LoVo (cell line): ENCODE results near the gene FBXO3.
"Not testable (repeated sequence)": the region's sequence is repeated elsewhere in the genome, so short reads cannot be mapped to it uniquely, and the experiment has no call there.

Experiments used
- DNase-seq: peaks from one replicate; pipeline ENCODE4 v3.0.0-alpha.2; 2016; ENCODE audit warnings: low spot score

The FBXO3 gene

DNA sequence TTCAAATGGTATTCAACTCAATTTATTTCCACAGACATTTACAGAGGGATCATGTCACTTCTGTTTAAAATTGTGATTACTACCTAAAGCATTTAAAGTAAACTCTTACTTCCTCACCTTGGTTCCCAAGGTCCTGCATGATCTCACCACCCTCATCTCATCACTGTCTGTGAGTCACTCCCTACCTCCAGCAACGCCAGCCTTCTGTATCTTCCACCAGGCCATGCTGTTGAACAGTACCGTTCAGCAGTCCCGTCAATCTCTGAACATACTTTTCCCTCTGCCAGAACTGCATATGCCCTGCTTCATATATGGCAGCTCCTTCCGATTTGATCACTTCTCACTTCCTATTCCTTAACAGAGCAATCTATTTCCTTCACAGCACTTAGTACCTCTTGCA, 2.0 kb downstream of the FBXO3 start:
- DNase-seq = no peak

DNA sequence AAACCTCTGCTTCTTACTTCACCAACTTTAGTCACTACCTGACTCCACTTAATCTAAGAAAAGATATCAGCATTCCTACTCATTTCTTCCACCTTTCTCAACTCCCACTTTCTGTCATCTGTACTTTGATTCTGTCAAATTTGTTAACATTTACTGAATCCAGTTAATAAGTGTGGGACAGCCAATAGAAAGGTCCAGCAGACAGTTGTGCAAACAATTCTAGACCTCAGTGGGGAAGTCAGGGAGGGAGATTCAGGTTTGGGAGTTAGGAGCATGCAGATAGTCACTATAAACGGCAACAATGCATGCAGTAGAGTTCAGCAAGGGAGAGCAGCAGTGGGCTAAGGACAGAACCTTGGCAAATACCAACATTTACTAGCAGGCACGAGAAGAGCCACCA, 4.1 kb downstream of the FBXO3 start:
- no peak for DNase-seq

DNA sequence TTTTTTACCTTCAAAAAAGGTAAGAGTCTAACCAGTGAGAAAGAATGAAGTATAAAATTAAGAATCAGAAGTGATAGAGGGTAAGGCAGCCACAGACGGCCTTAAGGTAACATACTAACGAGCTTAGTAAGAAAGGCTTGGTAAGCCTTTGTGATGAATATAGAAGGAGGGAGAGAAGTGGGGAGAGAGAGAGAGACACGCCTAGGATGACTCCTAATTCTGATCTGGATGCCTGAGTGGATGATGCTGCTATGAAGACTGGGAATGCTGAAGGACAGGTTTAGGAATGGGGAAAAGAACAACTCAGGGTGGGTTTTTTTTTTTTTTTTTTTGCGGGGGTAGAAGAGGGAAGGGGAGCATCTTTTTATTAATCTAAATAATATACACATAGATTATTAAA, 4.8 kb downstream of the FBXO3 start:
- no peak for DNase-seq

DNA sequence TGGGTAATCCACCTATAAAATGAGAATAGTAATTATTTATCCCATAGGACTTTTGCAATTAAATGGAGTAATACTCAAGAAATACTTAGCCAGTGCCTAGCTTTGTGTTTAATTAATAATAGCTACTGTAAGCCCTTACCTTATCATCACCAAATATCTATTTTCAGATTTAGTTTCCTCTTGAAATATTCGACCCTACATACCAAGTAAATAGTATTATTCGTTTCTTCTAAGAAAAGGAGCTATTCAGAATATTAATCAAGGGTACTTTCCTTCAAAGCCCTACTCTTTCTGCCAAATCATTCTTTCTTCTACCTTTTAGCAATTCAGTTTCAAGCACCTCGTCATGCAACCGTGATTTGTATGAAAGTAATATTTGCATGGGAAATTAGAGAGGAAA, 6.7 kb downstream of the FBXO3 start:
- DNase-seq = no peak

GRCh38 chr11:33766085-33766484, 8.2 kb downstream of the FBXO3 start:
- no peak for DNase-seq

- no peak for DNase-seq
Measured at GRCh38 chr11:33761471-33761870, 12.8 kb downstream of the FBXO3 start.

DNA sequence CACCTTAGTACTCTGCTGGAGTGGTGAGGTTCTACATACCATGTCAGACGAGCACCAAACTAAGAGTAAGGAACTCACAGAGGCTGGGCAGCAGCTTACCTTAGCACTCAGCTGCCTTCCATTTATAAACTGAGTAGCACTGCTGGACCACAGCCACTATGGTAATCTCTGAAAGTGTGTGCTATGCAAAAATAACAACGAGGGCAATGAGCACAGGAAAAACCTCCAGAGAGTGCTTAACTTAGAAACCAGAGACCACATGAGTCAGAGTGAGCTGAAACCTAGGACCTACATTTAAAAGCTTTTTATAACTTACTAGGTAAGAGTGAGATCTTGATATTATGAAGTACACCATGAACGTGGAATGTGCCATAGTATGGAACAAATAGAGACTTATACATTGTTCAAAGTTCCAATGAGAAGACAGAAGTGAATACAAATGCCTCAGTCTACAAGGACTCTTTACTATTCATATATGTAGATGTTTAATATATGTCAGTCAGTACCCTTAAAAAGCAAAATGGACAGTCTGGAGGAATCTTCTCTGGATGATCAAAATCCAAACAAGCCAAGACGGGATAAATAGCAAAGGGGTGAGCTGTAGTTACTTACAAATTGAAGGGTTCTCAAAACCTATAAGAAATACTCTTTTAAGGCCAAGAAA, 20.9 kb downstream of the FBXO3 start:
- DNase-seq = no peak

DNA sequence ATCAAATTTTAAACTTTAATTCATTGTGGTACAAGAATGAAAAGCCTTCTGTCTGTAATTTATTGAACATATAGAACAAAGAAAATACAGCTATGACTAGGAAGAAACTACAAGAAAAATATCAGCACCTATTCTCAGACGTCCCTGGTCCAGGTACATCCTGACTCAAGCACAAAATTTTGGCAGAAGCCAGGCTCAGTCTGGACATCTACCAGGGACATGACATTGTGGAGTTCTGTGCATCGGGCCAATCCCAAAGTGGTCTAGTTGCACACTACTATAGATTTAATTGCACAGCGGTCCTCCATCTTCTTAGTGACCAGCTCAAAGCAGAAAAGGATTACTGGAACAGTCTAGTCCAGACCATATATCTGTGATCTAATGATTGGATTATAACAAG, 22.4 kb downstream of the FBXO3 start:
- no peak for DNase-seq

- DNase-seq = no peak
Measured at GRCh38 chr11:33747979-33748378, 26.3 kb downstream of the FBXO3 start.

DNA sequence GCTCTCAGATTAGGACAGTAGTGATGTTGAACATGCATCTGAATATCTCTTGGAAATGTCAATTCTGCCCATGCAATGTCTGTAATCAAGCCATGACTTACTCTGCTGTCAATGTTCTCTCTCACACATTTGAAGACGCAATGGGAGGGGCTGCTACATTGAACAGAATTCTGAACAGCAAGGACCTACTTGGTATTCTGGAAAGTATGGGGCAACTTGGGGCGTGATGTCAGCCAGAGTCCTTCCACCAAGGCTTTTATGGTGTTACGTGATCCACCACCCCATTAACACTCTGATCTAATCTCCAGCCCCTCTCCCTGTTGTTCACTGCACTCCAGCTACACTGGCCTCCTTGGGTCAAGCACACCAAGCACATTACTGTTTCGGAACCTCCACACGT, 31.0 kb downstream of the FBXO3 start:
- no peak for DNase-seq

DNA sequence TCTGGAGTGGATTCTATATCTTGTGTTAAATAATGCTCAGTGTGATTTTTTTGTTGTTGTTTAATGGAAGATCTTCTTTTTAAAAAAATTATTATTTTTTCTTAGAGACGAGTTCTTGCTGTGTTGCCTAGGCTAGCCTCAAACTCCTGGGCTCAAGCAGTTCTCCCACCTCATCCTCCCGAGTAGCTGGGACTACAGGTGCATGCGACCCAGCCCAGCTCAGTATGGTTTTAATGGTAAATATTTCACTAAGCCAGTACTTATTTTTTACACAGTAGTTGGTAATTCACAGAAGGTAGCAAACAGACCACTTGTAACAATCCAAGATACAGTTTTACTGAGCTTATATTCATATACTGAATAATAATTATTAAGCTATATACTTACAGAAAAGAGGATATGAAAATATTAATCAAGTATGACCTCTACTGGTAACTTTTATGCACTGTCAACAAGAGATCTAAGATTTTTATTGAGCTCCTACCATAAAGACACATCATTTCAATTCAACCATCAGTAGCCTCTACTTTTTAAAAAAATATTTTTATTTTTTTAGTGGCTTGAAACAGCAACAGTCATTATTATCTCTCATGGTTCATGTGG, 32.0 kb downstream of the FBXO3 start:
- DNase-seq = peak; percentile 36

- no peak for DNase-seq
Measured at GRCh38 chr11:33741806-33742205, 32.5 kb downstream of the FBXO3 start.

DNA sequence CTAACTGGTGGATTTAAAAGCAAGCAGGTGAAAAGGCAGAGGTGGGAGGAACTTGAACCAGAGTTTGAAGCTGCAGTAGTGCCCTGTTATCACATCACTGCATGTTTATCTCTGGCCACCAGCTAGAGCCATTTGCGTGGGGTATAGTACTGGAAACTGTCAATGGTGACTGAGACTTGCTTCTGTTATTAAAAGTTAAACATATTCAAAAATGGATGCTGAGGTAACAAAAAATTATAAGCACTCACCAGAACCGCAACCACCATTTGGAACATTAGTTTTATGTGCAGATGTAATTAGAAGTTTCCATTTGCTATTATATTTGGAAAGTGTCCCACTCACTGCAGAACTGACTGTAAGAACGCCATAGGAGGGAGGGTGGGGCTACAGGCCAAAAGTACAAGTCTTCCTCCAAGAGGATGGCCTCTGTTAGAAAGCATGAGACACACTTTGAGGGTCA, 36.9 kb downstream of the FBXO3 start:
- DNase-seq = no peak

DNA sequence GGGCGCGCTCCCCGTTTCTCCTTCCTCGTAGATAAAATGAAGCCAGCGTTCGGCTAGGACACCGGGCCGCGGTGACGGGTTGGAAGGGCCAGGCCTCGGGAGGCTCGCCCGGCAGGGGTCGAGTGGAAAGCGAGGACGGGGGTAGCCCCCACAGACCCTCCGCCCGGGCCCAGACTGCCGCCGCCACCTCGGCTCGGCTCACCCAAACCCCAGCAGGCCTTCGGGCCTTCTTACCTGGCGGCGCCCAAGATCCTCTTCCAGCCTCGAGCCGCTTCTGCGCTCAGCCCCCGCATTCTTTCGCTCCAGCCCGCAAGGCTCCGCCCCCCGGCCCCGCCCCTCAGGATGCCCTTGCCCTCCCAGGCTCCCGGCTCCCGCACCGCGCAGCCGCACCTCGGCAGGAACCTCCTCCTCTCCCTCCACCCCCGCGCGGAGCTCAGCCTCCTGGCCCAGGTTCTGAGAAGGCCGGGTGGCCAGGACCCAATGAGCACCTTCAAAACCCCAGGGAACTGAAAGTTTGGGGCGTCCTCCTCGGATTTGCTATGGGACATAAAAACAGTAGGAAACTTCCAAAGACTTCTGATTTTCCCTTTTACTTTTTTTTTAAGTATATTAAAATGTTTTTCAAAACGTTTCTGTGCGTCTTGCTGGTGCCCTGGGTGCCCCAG, 38.0 kb downstream of the FBXO3 start, which contains the start of gene CD59:
Gene CD59 (minus strand): TSS at position 276 of the 665 bp plus-strand sequence. CDS start 13,978 bp downstream, outside the sequence.
- peak; percentile 92 for DNase-seq

GRCh38 chr11:33735271-33736147, 38.8 kb downstream of the FBXO3 start:
- DNase-seq = peak; percentile 32

- no peak for DNase-seq
Measured at GRCh38 chr11:33734441-33735270, 39.7 kb downstream of the FBXO3 start.

- DNase-seq = no peak
Measured at GRCh38 chr11:33733980-33734379, 40.3 kb downstream of the FBXO3 start.

- DNase-seq = no peak
Measured at GRCh38 chr11:33731723-33732531, 42.4 kb downstream of the FBXO3 start.

DNA sequence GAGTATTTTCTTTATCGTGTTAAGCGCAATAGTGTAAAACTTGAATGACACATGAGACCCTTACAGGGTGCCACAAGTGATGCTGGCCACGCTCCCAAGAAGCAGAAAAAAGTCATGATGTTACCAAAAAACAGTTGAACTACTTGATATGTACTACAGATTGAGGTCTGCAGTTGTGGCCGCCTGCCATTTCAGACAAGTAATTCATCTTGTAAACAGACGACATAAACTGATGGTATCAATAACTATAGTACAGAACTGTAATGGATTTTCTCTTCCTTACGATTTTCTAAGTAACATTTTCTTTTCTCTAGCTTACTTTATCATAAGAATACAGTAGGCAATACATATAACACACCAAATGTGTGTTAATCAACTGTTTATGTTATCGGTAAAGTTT, 43.6 kb downstream of the FBXO3 start:
- no peak for DNase-seq

DNA sequence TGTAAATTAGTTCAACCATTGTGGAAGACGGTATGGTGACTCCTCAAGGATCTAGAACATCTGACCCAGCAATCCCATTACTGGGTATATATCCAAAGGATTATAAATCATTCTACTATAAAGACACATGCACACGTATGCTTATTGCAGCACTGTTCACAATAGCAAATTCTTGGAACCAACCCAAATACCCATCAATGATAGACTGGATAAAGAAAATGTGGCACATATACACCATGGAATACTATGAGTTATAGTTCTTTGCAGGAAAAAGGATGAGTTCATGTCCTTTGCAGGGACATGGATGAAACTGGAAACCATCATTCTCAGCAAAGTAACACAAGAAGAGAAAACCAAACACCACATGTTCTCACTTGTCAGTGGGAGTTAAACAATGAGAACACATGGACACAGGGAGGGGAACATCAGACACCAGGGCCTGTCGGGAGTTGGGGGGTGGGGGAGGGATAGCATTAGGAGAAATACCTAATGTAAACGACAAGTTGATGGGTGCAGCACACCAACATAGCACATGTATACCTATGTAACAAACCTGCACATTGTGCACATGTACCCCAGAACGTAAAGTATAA, 45.2 kb downstream of the FBXO3 start:
- not testable (repeated sequence) for DNase-seq
